Activated T-cell treated with anti-CD3 and anti-CD28 coated beads, Interleukin-2, amount 50 U/mL, for 1 hour (primary cell): ENCODE results near the gene RASSF3.
A peak's percentile ranks its signal among the peaks of the same experiment; 100 is the strongest.
"Not testable (repeated sequence)": the region's sequence is repeated elsewhere in the genome, so short reads cannot be mapped to it uniquely, and the experiment has no call there.

Source experiments
- DNase-seq: peaks from one replicate; pipeline ENCODE4 v3.0.0-alpha.2; 2020

The RASSF3 gene

GRCh38 chr12:64598831-64599230 is 11.5 kb upstream of the RASSF3 start:
- DNase-seq, result no peak

GRCh38 chr12:64600164-64600561 is 10.1 kb upstream of the RASSF3 start:
- DNase-seq, result no peak

GRCh38 chr12:64603183-64603841 is 7.0 kb upstream of the RASSF3 start:
- DNase-seq, result no peak

GRCh38 chr12:64608901-64609535 is 1.3 kb upstream of the RASSF3 start:
- peak; percentile 61 for DNase-seq

GRCh38 chr12:64609536-64610078 is 688 bp upstream of the RASSF3 start:
- no peak for DNase-seq

- peak; percentile 71 for DNase-seq
These were observed 505 bp downstream of the RASSF3 start for GRCh38 chr12:64610660-64611340.

- DNase-seq, result peak; percentile 47
These were observed 1.3 kb downstream of the RASSF3 start for GRCh38 chr12:64611341-64612284.

- no peak for DNase-seq
These were observed 2.5 kb downstream of the RASSF3 start for GRCh38 chr12:64612843-64613242.

GRCh38 chr12:64613775-64614398 is 3.6 kb downstream of the RASSF3 start:
- not testable (repeated sequence) for DNase-seq

GRCh38 chr12:64616201-64616600 is 5.9 kb downstream of the RASSF3 start:
- DNase-seq, result no peak

GRCh38 chr12:64618953-64619590 is 8.8 kb downstream of the RASSF3 start:
- DNase-seq, result no peak

- DNase-seq, result no peak
These were observed 11.1 kb downstream of the RASSF3 start for GRCh38 chr12:64621257-64621942.

GRCh38 chr12:64624035-64624434 is 13.7 kb downstream of the RASSF3 start:
- DNase-seq, result no peak

- peak; percentile 44 for DNase-seq
These were observed 15.2 kb downstream of the RASSF3 start for GRCh38 chr12:64625243-64626077.

- DNase-seq, result not testable (repeated sequence)
These were observed 16.3 kb downstream of the RASSF3 start for GRCh38 chr12:64626588-64626987.

GRCh38 chr12:64627771-64628170 is 17.5 kb downstream of the RASSF3 start:
- DNase-seq, result no peak

GRCh38 chr12:64631197-64631596 is 20.9 kb downstream of the RASSF3 start:
- DNase-seq, result no peak

- DNase-seq, result no peak
These were observed 23.0 kb downstream of the RASSF3 start for GRCh38 chr12:64633011-64633939.

GRCh38 chr12:64633940-64634337 is 23.6 kb downstream of the RASSF3 start:
- peak; percentile 45 for DNase-seq
